H54 (cell line): Measurements from ENCODE around the gene GPC6.

Experiments
- DNase-seq: peaks from one replicate; pipeline ENCODE4 v3.0.0; 2011; ENCODE audit warnings: low spot score, mixed read lengths; ENCODE audit not compliant: insufficient read length
- FAIRE-seq: peaks from 3 replicates; lab custom pipeline; 2011; peaks lifted over from hg19 to GRCh38; lab: Jason Lieb, UNC
- POLR2A ChIP-seq: IDR thresholded peaks from 2 replicates; pipeline ENCODE4 v1.6.1; 2011; ENCODE audit warnings: low read depth, mild to moderate bottlenecking, low read length

The GPC6 gene

GRCh38 chr13:94433055-94433961, 1206.7 kb downstream of the GPC6 start:
- FAIRE-seq: no peak
- no peak for DNase-seq
- no peak for TF ChIP-seq POLR2A

- no peak for TF ChIP-seq POLR2A
- FAIRE-seq (peak; percentile 95), DNase-seq (peak; percentile 35)
These were observed 1209.1 kb downstream of the GPC6 start for GRCh38 chr13:94435604-94436226.

GRCh38 chr13:94444826-94445225, 1218.2 kb downstream of the GPC6 start:
- TF ChIP-seq POLR2A: no peak
- FAIRE-seq (no peak), DNase-seq (no peak)

GRCh38 chr13:94454334-94454733, 1227.7 kb downstream of the GPC6 start:
- no peak for TF ChIP-seq POLR2A
- FAIRE-seq: no peak
- DNase-seq: no peak

GRCh38 chr13:94454906-94455305, 1228.3 kb downstream of the GPC6 start:
- FAIRE-seq (peak; percentile 71), DNase-seq (no peak)
- TF ChIP-seq POLR2A: no peak

- TF ChIP-seq POLR2A: no peak
- FAIRE-seq: no peak
- no peak for DNase-seq
These were observed 1228.8 kb downstream of the GPC6 start for GRCh38 chr13:94455414-94455813.
